ENCODE measurements around the gene RAD51B. TPM values are rescaled to one million over a fixed set of nuclear protein-coding genes. Genes with fewer than 3 reads are reported as not detected.
A peak's percentile ranks its signal among the peaks of the same experiment; 100 is the strongest.

Gene RAD51B
- total RNA-seq, 1 donor from 2014 or later: 8.9 TPM

DNA sequence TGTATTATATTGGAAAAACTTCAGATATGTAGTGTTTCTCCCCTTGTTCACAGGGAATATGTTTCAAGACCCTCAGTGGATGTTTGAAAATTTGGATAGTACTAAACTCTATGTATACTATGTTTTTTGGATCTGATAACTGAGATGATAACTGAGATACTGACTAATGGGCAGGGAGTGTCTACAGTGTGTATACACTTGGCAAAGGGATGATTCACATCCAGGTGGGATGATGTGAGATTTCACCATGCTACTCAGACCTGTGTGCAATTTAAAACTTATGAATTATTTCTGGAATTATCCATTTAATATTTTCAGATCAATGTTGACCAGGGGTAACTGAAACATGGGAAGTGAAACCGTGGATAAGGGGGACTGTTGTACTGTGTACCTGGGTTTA, 13.8 kb downstream of the RAD51B start:
- DNase-seq (ENCODE audit: low read depth in 2 of 2): no peak

- no peak for DNase-seq (ENCODE audit: low read depth in 2 of 2)
These were observed 16.0 kb downstream of the RAD51B start for GRCh38 chr14:67835596-67835995.

GRCh38 chr14:67837011-67837624, 17.5 kb downstream of the RAD51B start:
- DNase-seq (ENCODE audit: low read depth in 2 of 2): peak; percentile 89 to 93

DNA sequence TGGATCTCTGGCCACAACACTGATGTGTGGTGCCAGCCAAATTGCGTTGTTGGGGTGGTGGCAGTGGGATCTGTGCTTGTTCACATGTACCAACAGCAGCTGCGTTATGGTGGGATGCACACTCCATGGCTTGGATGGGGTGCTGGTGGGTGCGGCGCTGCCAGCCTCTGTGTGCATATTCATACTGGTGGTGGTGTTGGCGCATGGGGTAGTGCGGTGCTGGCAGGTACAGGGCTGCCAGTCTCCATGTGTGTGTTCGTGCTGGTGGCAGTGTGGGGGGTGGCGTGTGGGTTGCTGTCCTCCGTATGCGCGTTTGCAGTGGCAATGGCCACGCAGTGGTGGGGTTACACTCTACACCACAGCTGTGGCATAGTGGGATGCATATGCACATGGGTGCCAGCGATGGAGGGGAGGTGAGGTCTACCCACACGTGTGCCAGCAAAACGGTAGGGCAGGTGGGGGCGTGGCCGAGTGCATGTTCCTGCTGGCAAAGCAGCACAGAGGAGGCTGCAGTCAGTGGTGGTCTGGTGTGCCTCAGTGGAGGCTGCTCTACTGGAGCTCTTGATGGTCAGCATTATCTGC, 26.5 kb downstream of the RAD51B start:
- DNase-seq (ENCODE audit: low read depth in 2 of 2): no peak

GRCh38 chr14:67850066-67850830, 30.7 kb downstream of the RAD51B start:
- no peak for DNase-seq (ENCODE audit: low read depth in 2 of 2)

- peak in 1 of 2 donors; percentile 81 for DNase-seq (ENCODE audit: low read depth in 2 of 2)
These were observed 32.3 kb downstream of the RAD51B start for GRCh38 chr14:67851785-67852410.

DNA sequence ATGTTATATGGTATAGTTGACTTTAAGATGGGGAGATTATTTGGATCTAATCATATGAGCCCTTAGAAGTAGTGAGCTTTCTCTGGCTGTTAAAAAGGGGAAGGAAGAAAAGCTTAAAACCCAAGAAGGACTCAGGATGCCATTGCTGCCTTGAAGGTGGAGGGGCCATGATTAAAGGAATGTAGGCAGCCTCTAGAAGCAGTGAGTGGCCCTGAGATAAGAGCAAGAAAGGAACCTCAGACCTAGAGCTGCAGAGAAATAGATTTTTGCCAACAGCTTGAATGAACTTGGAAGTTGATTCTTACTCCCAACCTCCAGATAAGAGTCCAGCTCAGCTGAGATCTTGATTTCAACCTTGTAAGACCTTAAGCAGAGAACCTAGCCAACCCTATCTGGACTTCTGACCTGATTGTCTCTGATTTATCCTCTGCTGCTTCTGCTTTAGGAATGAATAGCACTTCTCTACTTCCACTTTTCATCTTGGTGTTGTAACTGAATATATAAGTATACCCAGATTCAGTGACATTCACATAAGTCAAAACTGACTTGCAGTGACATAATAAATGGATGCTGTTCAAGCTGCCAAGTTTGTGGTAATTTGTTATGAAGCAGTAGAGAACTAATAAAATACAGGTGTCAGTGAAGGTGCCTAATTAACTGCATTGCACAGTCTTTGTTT, 33.5 kb downstream of the RAD51B start:
- DNase-seq (ENCODE audit: low read depth in 2 of 2): no peak

- no peak for DNase-seq (ENCODE audit: low read depth in 2 of 2)
These were observed 34.1 kb downstream of the RAD51B start for GRCh38 chr14:67853715-67854114.

DNA sequence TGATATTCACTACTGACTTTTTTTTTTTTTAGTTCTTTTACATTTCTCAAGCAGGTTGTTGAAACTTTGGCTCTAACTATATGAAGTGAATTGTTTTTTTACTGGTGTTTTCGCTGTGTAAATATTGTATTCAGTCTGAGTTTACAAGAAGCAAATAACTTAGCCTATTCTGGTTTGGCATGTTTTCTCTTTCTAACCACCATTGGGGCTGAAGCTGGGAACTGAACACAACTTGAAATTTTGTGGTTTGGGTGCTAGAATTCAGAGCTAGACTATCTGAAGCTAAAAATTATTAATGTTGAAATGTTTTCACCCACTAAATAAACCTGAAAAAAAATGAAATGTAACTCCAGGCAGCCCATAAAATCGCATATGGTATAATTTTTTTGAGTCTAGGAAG, 37.2 kb downstream of the RAD51B start:
- no peak for DNase-seq (ENCODE audit: low read depth in 2 of 2)

DNA sequence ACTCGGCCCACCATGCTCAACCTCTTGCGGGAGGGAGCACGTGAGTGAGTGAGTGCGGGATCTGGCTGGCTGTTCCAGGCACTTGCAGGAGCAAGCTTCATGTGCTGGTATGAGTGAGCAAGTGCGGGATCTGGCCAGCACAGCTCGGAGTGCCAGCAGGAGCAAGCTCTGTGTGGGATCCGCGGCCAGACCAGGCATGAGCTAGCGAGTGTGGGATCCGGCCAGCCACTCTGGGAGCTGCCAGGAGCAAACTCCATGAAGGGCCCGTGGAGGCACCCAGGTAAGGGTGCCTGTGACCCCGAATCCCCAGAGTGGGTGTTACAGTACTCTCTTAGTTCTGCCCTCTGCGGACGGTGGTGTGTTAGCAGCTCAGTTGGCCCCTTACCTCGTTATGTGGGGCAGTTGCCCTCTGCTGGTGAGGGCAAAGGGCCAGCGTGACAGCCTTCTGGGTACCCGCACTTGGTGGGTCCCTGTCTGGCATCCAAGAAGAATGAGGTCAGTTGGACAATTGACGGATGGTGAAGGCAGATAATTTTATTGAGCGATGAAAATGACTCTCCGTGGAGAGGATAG, 38.3 kb downstream of the RAD51B start:
- no peak for DNase-seq (ENCODE audit: low read depth in 2 of 2)

DNA sequence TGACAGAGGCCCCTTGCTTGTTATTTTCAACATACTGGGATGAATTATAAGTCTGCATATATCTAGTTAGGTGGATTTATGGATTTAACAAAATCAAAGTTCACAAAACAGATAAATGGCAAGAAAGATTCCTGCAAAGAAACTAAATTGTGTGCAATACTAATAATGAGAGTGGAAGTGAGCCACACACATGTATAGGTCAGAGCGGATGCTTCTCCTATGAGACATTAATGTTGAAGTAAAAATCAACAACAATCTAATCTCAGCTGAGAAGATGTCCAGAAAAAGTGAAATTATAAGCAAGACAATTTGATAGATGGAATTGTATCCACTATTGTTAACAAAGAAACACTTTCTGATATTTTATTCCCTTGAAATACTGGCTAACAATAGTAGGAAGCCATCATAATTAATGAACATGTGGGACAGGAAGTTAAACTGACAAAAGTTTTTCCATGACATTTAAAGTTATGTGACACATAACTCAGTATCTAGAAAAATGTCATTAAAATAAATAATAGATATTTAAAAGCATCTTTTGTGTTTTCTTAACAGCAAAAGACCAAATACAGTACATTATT, 39.7 kb downstream of the RAD51B start:
- DNase-seq (ENCODE audit: low read depth in 2 of 2): peak; percentile 59 to 81

DNA sequence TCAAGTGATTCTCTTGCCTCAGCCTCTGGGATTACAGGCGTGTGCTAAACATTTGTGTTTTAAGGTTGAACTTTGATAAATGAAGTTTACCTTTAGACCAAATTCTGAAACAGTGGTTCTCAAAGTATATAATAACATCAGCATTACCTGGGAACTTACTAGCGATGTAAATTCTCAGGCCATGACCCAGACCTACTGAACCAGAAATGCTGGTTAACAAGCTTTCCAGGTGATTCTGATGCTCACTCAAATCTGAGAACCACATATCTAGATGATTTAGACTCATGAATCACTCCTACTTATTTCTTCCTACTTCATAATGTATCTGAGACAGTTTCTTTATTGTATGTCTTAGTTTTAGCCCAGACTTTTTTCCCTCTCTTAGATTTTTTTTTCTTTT, 43.6 kb downstream of the RAD51B start:
- no peak for DNase-seq (ENCODE audit: low read depth in 2 of 2)

- DNase-seq (ENCODE audit: low read depth in 2 of 2): no peak
These were observed 55.8 kb downstream of the RAD51B start for GRCh38 chr14:67875175-67876006.

GRCh38 chr14:67879026-67879425, 59.4 kb downstream of the RAD51B start:
- DNase-seq (ENCODE audit: low read depth in 2 of 2): no peak

- no peak for DNase-seq (ENCODE audit: low read depth in 2 of 2)
These were observed 61.6 kb downstream of the RAD51B start for GRCh38 chr14:67881225-67881624.

- DNase-seq (ENCODE audit: low read depth in 2 of 2): no peak
These were observed 63.5 kb downstream of the RAD51B start for GRCh38 chr14:67882986-67883555.

GRCh38 chr14:67883717-67884116, 64.1 kb downstream of the RAD51B start:
- DNase-seq (ENCODE audit: low read depth in 2 of 2): peak; percentile 26 to 45

DNA sequence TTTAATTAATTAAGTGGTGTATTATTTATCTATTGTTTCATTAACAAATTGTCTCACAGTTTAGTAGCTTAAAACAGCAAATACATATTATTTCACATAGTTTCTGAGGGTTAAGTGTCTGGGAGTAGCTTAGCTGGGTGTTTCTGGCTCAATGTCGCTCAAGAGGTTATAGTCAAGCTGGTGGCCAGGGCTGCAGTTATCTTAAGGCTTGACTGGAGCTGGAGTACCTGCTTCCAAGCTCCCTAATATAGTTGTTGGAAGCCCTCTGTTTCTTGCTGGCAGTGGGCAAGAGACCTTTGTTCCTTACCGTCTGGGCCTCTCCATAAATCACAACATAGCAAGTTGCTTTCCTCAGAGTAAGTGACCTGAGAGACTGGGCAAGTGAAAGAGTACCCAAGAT, 66.6 kb downstream of the RAD51B start:
- DNase-seq (ENCODE audit: low read depth in 2 of 2): no peak

- no peak for DNase-seq (ENCODE audit: low read depth in 2 of 2)
These were observed 67.9 kb downstream of the RAD51B start for GRCh38 chr14:67887478-67887877.

DNA sequence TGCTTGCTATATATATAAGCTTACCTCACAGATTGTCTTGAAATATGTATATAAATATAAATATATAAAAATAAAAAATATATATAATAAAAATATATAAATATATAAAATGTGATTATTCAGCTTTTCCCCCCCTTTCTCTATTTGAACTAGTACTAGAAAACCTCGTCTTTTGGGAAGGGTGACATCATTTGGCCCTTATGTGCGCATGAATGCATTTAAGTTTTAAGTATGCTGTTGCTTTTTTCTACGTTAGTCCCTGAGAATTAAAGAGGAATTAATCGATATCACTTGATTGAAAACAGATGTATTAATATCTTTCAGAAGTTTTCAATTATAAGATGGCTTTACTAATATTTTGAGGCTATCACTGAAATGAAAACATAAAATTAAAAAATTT, 69.9 kb downstream of the RAD51B start:
- DNase-seq (ENCODE audit: low read depth in 2 of 2): no peak

Measured in lung microvascular endothelial cell (primary cell).